NCI-H82 (cell line): Measurements from ENCODE around the gene PTPN7.
"Not testable (repeated sequence)": the region's sequence is repeated elsewhere in the genome, so short reads cannot be mapped to it uniquely, and the experiment has no call there.

Source experiments
- DNase-seq: peaks from one replicate; lab custom pipeline; 2025; lab: John Stamatoyannopoulos, UW

Gene PTPN7

GRCh38 chr1:202152399-202152798 is 8.0 kb downstream of the PTPN7 start:
- no peak for DNase-seq

GRCh38 chr1:202151045-202151444 is 9.4 kb downstream of the PTPN7 start:
- no peak for DNase-seq

DNA sequence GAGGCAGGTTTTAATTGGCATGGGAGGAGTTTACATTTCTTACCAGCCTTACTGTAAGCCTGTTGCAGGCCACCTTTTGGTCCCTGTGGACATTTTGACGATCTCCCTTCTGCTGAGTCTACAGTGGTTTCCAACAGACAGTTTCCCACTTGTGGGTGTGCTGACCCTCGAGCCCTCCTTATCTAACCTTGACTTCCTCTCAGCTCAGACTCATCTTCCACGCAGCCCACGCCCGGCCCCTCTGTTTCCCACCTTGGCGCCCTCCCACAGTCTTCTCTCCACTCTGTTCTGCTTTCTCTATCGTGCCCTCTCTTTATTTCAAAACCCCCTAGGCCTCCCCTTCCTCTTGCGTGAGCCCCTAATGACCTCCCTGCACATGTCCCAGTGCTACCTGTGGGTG is 9.8 kb downstream of the PTPN7 start:
- DNase-seq: no peak

DNA sequence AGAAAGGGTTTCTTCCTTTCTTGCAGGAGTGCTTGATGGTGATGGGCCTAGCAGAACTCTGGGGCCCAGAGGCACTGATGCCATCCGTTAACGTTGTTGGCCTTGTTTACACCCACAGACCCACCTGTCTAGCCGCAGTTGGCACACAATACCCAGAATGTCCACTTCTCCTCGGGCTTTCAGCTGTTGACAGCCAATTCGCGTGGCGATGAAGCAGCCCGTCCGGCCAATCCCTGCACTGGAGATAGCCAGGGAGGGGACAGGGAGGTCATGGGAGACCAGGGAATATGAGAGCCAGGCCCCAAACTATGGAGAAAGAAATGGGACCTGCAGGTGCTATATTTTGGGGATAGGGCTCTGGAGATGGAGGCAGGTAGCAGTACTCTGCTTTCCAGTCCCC is 10.2 kb downstream of the PTPN7 start:
- DNase-seq: no peak

- DNase-seq: no peak
Observed at GRCh38 chr1:202149566-202149965, 10.8 kb downstream of the PTPN7 start.

GRCh38 chr1:202148391-202148790 is 12.0 kb downstream of the PTPN7 start:
- DNase-seq: no peak

DNA sequence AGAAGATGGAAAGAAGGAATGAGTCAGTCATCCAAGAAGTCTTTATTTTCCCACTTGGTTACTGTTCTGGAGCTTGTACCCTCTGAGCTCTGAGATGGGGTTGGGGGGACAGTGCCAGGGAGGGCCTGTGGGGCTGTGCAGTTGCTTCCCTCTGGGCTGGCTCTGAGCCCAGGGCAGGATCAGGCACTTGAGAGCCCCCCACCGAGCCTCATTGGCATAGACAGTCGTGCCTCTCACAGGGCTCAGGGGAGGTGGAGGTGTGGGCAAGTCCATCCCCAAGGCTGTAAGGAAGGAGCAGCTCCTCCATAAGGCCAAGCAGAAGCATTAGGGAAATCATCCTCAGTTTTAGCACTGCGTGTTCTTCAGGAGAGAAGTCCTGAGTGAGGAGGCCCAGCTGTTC is 13.4 kb downstream of the PTPN7 start:
- no peak for DNase-seq

GRCh38 chr1:202146279-202146678 is 14.1 kb downstream of the PTPN7 start:
- DNase-seq: peak; percentile 37

GRCh38 chr1:202145744-202146140 is 14.7 kb downstream of the PTPN7 start:
- not testable (repeated sequence) for DNase-seq

GRCh38 chr1:202145068-202145743 is 15.2 kb downstream of the PTPN7 start:
- DNase-seq: no peak

GRCh38 chr1:202144402-202145067 is 15.9 kb downstream of the PTPN7 start, which contains the start of gene ARL8A:
Gene ARL8A (minus strand): TSS chr1:202144737. CDS start chr1:202144572, 165 bp downstream.
- DNase-seq: peak; percentile 77

GRCh38 chr1:202143768-202144401 is 16.5 kb downstream of the PTPN7 start:
- DNase-seq: peak; percentile 77

- no peak for DNase-seq
Observed at GRCh38 chr1:202143011-202143767, 17.2 kb downstream of the PTPN7 start.

DNA sequence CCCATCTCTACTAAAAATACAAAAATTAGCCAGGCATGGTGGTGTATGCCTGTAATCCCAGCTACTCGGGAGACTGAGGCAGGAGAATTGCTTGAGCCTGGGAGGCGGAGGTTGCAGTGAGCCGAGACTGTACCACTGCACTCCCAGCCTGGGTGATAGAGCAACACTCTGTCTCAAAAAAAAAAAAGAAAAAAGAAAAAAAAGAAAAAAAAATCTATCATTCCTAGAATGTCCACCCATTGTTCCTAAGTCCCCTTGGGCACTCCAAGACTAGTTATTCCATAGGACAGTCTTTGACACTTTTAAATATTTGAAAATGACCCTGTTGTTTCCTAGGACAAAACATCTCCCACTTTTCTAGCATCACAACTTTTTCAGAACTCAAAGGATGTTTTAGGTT is 18.9 kb downstream of the PTPN7 start:
- DNase-seq: not testable (repeated sequence)

DNA sequence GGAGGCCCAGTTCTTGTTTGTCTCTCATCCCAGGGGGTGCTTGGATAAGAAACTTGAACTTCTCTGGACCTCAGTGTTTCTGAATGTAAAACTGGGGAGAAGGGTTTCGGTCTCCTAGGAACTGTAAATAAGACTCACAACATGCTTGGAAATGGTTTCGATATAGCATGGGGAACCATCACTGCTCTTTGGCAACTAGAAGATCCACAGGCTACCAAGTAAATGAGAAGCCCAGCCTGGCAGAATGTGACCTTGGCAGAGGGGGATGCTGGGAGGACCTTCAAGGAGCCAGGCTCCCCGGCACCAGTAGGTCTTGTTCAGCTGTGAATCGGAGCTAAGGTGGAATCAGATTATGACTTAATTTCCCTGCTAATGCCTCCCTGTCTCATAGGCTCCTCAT is 19.6 kb downstream of the PTPN7 start:
- DNase-seq: no peak

- DNase-seq: peak; percentile 87
Observed at GRCh38 chr1:202135221-202135721, 25.1 kb downstream of the PTPN7 start.

DNA sequence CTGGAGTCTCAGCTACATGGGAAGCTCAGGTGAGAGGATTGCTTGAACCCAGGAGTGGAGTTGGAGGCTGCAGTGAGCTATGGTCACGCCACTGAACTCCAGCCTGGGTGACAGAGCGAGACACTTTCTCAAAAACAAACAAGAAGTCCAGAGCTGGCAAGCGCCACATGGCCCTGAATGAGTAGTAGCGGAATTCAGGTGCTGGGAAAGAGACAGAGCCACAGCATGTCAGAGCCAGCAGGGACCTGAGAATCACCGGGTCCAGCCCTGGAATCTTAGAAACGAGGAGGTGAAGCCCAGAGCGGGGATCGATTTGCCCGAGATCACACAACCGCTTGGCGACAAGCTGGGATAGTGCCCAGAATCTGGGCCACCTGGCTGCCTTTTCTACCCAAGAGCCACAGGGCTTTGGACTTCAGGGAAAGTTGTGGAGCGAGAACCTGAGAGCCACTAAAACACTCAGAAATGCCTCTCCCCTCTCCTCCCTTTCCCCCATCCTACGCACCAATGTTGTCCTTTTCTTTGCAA is 25.7 kb downstream of the PTPN7 start:
- DNase-seq: no peak

GRCh38 chr1:202133989-202134388 is 26.4 kb downstream of the PTPN7 start:
- no peak for DNase-seq

GRCh38 chr1:202133496-202133895 is 26.9 kb downstream of the PTPN7 start:
- DNase-seq: no peak

GRCh38 chr1:202133001-202133400 is 27.4 kb downstream of the PTPN7 start:
- DNase-seq: no peak

GRCh38 chr1:202131956-202132821 is 28.2 kb downstream of the PTPN7 start:
- peak; percentile 51 for DNase-seq
